HEK293T (cell line): ENCODE results near the gene URB1.
"Not testable (repeated sequence)": the region's sequence is repeated elsewhere in the genome, so short reads cannot be mapped to it uniquely, and the experiment has no call there.

Source experiments
- CTCF ChIA-PET: fragments of 350-600 bp; formaldehyde crosslinking; extraction: SDS; loops from one replicate; lab custom pipeline; 2021; ENCODE audit warnings: antibody characterized with exemption, inconsistent platforms; lab: Yijun Ruan, JAX
- POLR2A ChIA-PET: fragments of 350-600 bp; formaldehyde crosslinking; extraction: SDS; loops from one replicate; lab custom pipeline; 2020; ENCODE audit warnings: antibody characterized with exemption, inconsistent platforms; lab: Yijun Ruan, JAX
- DNase-seq: peaks from one replicate; pipeline ENCODE4 v3.0.0; 2012; ENCODE audit warnings: mixed read lengths; ENCODE audit errors: extremely low spot score
- ARNT ChIP-seq: fragments of 450-650 bp; IDR thresholded peaks from 2 replicates; pipeline ENCODE4 v1.6.1; 2017; ENCODE audit warnings: mild to moderate bottlenecking
- BHLHE40 ChIP-seq: fragments of 450-650 bp; IDR thresholded peaks from 2 replicates; pipeline ENCODE4 v1.6.1; 2016; ENCODE audit warnings: mild to moderate bottlenecking, moderate library complexity, borderline replicate concordance
- CTBP1 ChIP-seq: fragments of 450-650 bp; IDR thresholded peaks from 2 replicates; pipeline ENCODE4 v1.6.1; 2016; ENCODE audit warnings: borderline replicate concordance
- ELF4 ChIP-seq: fragments of 450-650 bp; IDR thresholded peaks from 2 replicates; pipeline ENCODE4 v1.6.1; 2017; ENCODE audit warnings: antibody characterized with exemption
- FOXA1 ChIP-seq: fragments of 450-650 bp; IDR thresholded peaks from 2 replicates; pipeline ENCODE4 v1.6.1; 2016; ENCODE audit warnings: mild to moderate bottlenecking
- FOXK2 ChIP-seq: fragments of 450-650 bp; IDR thresholded peaks from 2 replicates; pipeline ENCODE4 v1.6.1; 2016; ENCODE audit warnings: mild to moderate bottlenecking
- FOXM1 ChIP-seq: fragments of 450-650 bp; IDR thresholded peaks from 2 replicates; pipeline ENCODE4 v1.6.1; 2017; ENCODE audit warnings: mild to moderate bottlenecking, borderline replicate concordance
- HDGF ChIP-seq: fragments of 450-650 bp; IDR thresholded peaks from 2 replicates; pipeline ENCODE4 v1.6.1; 2017; ENCODE audit warnings: antibody characterized with exemption, borderline replicate concordance
- L3MBTL2 ChIP-seq: fragments of 450-650 bp; conservative IDR thresholded peaks from 2 replicates; pipeline ENCODE4 v1.6.1; 2016; ENCODE audit warnings: mild to moderate bottlenecking
- LEF1 ChIP-seq: fragments of 450-650 bp; IDR thresholded peaks from 2 replicates; pipeline ENCODE4 v1.6.1; 2017; ENCODE audit warnings: mild to moderate bottlenecking, borderline replicate concordance
- NFRKB ChIP-seq: fragments of 450-650 bp; IDR thresholded peaks from 2 replicates; pipeline ENCODE4 v1.6.1; 2016; ENCODE audit warnings: mild to moderate bottlenecking, moderate library complexity
- SP1 ChIP-seq: fragments of 450-650 bp; IDR thresholded peaks from 2 replicates; pipeline ENCODE4 v1.6.1; 2017
- SUZ12 ChIP-seq: fragments of 450-650 bp; IDR thresholded peaks from 2 replicates; pipeline ENCODE4 v1.6.1; 2016; ENCODE audit warnings: mild to moderate bottlenecking
- TARDBP ChIP-seq: fragments of 450-650 bp; IDR thresholded peaks from 2 replicates; pipeline ENCODE4 v1.6.1; 2016
- ZNF384 ChIP-seq: fragments of 450-650 bp; IDR thresholded peaks from 2 replicates; pipeline ENCODE4 v1.6.1; 2016
- TF ChIP-seq, protein P1 (sequence below): fragments of 450-650 bp; IDR thresholded peaks from 2 replicates; pipeline ENCODE4 v1.6.1; 2016

The URB1 gene

DNA sequence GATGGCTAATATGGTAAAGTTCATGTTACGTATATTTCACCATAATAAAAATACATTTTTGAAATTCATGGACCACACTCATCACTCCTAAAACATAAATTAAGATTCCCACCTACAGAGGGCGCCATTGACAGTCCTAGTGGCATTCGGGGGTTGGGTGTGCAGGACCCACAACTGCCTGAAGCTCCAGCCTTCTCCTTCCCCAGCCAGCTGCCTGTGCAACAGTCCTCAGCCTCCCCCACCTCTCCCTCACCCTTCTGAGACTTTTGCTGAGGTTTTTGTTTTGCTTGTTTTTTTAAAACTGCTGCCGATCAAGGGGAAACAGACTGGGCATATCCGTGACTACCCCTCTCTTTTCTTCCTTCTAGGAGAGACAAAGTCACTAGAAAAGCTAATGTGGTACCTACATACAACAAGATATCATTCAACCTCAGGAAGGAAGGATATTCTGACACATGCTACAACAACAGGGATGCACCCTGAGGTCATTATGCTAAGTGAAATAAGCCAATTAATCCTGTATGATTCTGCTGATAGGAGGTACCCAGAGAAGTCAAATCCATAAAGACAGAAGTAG is 10.5 kb upstream of the URB1 start:
- ChIA-PET POLR2A (no interaction called here), CTCF (interaction anchor here (0.6 to 4.3 kb wide), 8 partner anchors 9 to 202 kb away, joined by 3 to 27 read pairs (median 4); no protein-coding TSS in a partner anchor)
- DNase-seq: peak; percentile 82
- TF ChIP-seq SP1: no peak

DNA sequence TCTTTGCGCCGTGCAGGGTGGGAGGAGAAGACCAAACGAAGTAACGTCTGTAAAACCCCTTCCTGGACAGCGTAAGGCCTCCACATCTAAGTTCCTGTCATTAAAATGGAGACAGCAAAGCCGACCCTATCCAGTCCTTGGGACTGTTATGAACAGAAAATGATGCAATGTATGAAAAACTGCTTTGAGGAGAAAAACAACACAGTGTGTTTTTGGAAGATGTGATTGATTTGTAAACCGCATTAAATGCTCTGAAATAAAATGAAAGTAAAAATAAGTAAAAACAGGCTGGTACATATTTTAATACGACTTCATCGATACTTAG is 827 bp upstream of the URB1 start:
- POLR2A ChIA-PET: interaction anchor here (1.0 to 2.1 kb wide), 2 partner anchors 129 to 176 kb away, joined by 3 to 5 read pairs; no protein-coding TSS in a partner anchor
- TF ChIP-seq FOXM1: no peak
- no peak for TF ChIP-seq ELF4
- TF ChIP-seq HDGF: no peak
- no peak for TF ChIP-seq NFRKB
- no peak for TF ChIP-seq SP1
- no peak for TF ChIP-seq SUZ12
- no peak for TF ChIP-seq L3MBTL2
- TF ChIP-seq BHLHE40: no peak
- TF ChIP-seq TARDBP: no peak
- TF ChIP-seq FOXK2: no peak
- no peak for TF ChIP-seq FOXA1
- TF ChIP-seq ARNT: no peak
- TF ChIP-seq CTBP1: no peak
- TF ChIP-seq, protein P1, sequence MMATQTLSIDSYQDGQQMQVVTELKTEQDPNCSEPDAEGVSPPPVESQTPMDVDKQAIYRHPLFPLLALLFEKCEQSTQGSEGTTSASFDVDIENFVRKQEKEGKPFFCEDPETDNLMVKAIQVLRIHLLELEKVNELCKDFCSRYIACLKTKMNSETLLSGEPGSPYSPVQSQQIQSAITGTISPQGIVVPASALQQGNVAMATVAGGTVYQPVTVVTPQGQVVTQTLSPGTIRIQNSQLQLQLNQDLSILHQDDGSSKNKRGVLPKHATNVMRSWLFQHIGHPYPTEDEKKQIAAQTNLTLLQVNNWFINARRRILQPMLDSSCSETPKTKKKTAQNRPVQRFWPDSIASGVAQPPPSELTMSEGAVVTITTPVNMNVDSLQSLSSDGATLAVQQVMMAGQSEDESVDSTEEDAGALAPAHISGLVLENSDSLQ: no peak
- CTCF ChIA-PET: no interaction called here
- DNase-seq: no peak

DNA sequence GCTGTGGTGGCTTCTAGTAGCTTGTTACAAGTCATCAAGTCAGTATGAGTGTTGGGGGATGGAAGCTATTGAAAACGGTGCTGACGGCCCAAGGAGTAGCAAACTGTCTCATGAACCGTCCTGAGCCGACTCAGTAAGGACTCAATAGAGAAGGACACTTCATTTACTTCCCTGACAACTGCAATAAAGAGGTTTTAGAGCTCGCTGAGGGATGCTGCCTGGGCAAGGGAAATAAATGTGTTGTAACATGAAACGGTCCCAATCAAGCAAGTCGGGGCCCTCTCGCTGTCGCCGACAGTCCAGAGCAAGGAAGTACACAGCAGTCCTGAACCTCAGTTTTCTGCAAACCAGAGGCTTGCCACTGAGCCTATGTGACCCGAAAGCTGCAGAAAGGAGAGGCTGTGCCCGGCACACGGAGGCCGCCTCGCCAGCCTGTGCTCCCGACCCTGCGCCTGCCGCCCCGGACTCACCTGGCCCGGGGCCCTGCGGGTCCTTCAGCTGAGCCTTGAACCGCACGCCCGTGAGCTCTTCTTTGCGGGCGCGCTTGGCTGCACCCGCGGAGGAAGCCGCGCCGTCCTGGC is 423 bp downstream of the URB1 start:
- peak; percentile 25 for DNase-seq
- no peak for TF ChIP-seq SP1
- no peak for TF ChIP-seq ZNF384
- no peak for TF ChIP-seq ELF4
- ChIA-PET POLR2A (interaction anchor here (0.6 to 2.1 kb wide), 7 partner anchors 8 to 1662 kb away, joined by 3 to 6 read pairs (median 4); no protein-coding TSS in a partner anchor), CTCF (interaction anchor here (0.7 to 1.2 kb wide), 2 partner anchors 10 to 11 kb away, joined by 3 to 5 read pairs; no protein-coding TSS in a partner anchor)

DNA sequence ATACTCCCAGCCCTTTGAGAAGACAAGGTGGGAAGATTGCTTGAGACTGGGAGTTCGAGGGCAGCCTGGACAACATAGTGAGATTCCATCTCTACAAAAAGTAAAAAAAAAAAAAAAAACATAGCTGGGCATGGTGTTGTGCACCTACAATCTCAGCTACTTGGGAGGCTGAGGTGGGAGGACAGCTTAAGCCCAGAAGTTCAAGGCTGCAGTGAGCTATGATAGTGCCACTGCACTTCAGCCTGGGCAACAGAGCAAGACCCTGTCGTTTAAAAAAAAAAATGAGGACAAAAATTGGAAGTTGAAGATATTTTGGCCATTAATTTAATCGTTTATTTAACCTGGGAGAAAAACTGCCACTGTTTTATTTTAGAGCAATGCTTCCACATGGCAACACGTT is 1.1 kb downstream of the URB1 start:
- POLR2A ChIA-PET: interaction anchor here (0.9 to 2.1 kb wide), 3 partner anchors 19 to 209 kb away, joined by 4 to 6 read pairs (median 5); no protein-coding TSS in a partner anchor
- TF ChIP-seq FOXA1 (no peak), BHLHE40 (no peak), L3MBTL2 (no peak), FOXM1 (no peak), CTBP1 (no peak), SP1 (no peak), FOXK2 (no peak), LEF1 (no peak), ARNT (no peak), SUZ12 (no peak), NFRKB (no peak)
- DNase-seq: no peak
- CTCF ChIA-PET: interaction anchor here (1.2 kb wide), 1 partner anchor 12 kb away, joined by 5 read pairs; no protein-coding TSS in a partner anchor

DNA sequence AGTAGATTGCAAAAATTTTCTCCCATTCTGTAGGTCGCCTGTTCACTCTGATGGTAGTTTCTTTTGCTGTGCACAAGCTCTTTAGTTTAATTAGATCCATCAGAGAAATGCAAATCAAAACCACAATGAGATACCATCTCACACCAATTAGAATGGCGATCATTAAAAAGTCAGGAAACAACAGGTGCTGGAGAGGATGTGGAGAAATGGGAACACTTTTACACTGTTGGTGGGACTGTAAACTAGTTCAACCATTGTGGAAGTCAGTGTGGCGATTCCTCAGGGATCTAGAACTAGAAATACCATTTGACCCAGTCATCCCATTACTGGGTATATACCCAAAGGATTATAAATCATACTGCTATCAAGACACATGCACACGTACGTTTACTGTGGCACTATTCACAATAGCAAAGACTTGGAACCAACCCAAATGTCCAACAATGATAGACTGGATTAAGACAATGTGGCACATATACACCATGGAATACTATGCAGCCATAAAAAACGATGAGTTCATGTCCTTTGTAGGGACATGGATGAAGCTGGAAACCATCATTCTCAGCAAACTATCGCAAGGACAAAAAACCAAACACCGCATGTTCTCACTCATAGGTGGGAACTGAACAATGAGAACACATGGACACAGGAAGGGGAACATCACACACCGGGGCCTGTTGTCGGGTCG is 2.1 kb downstream of the URB1 start:
- DNase-seq, POLR2A ChIA-PET: not testable (repeated sequence)
- CTCF ChIA-PET: interaction anchor here (0.6 kb wide), 1 partner anchor 106 kb away, joined by 4 read pairs; no protein-coding TSS in a partner anchor

DNA sequence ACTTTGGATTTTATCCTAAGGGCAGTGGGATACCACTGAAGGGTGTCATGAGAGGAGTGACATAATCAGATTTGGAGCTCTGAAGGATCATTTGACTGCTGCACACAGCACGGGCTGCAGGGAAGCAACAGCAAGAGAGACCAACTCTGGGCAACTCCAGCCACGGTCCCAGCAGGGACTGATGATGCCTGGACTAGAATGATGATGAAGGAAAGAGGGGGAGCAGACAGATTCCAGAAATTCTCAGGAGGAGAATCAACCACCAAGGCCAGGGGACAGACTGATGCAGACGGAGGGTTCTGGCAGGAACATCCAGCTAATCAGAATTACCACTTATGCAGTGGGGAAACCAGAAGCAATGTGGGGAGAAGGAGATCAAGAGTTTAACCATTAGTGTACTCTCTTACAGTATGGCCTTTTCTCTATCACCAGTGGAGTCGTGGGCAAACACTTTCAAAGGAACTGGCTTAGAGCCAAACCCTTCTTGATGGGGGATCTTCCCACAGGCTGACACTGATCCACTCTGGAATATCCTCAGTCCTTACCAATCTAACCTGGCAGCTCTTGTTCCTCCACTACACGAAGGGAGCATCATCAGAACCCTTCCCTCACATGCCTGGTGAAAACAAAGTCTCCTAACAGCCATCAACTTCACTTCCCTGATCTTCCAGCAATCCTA is 3.3 kb downstream of the URB1 start:
- TF ChIP-seq TARDBP (no peak), SUZ12 (no peak), BHLHE40 (no peak), LEF1 (no peak), FOXK2 (no peak), CTBP1 (no peak), HDGF (no peak), FOXA1 (no peak), SP1 (no peak), ZNF384 (no peak), L3MBTL2 (no peak), ARNT (no peak), ELF4 (no peak), FOXM1 (no peak), NFRKB (no peak)
- TF ChIP-seq, protein P1: no peak
- CTCF ChIA-PET: no interaction called here
- no peak for DNase-seq
- POLR2A ChIA-PET: no interaction called here
